OCI-LY7 (cell line): Measurements from ENCODE around the gene DNAH7. TPM values are rescaled to one million over a fixed set of nuclear protein-coding genes. Genes with fewer than 3 reads are reported as not detected.
"Not testable (repeated sequence)": the region's sequence is repeated elsewhere in the genome, so short reads cannot be mapped to it uniquely, and the experiment has no call there.

Experiments
- BruUV-seq: library from RNA; stranded (reverse); fragments of 400-500 nt; replicated peaks from 2 replicates; lab custom pipeline; 2021; lab: Mats Ljungman, UMichigan
- CTCF ChIA-PET: fragments of 300-600 bp; sonication (Branson Sonifier 250); formaldehyde crosslinking; loops from one replicate; lab custom pipeline; 2022; ENCODE audit warnings: antibody characterized with exemption; ENCODE audit not compliant: unreplicated experiment; lab: Charles Lee
- POLR2A ChIA-PET: fragments of 300-600 bp; sonication (Branson Sonifier 250); formaldehyde crosslinking; loops from one replicate; lab custom pipeline; 2022; ENCODE audit warnings: antibody characterized with exemption; lab: Charles Lee
- DNase-seq: peaks from one replicate; pipeline ENCODE4 v3.0.0-alpha.2; 2015; ENCODE audit warnings: low spot score
- H2AFZ ChIP-seq: fragments of 200-600 bp; sonication (generic), shearing (Covaris generic); 2 replicates; pipeline ENCODE4 v1.6.1; 2014; ENCODE audit warnings: mild to moderate bottlenecking, antibody characterized with exemption, low read length, moderate library complexity
- H3K27ac ChIP-seq: fragments of 200-600 bp; sonication (generic); 2 replicates; pipeline ENCODE4 v1.5.1; 2014; ENCODE audit warnings: mixed run types, low read depth, mild to moderate bottlenecking, moderate library complexity, low read length, inconsistent platforms; ENCODE audit not compliant: poor library complexity, severe bottlenecking
- H3K36me3 ChIP-seq: fragments of 200-600 bp; sonication (generic); 2 replicates; pipeline ENCODE4 v1.6.1; 2014; ENCODE audit warnings: mild to moderate bottlenecking, antibody characterized with exemption, low read length, moderate library complexity, mixed read lengths; ENCODE audit not compliant: insufficient read depth
- H3K4me1 ChIP-seq: fragments of 200-600 bp; sonication (generic); 2 replicates; pipeline ENCODE4 v1.5.1; 2014; ENCODE audit warnings: mild to moderate bottlenecking, low read length; ENCODE audit not compliant: insufficient read depth, poor library complexity, severe bottlenecking
- H3K4me2 ChIP-seq: fragments of 200-600 bp; sonication (generic); 2 replicates; pipeline ENCODE4 v1.6.1; 2014; ENCODE audit warnings: mild to moderate bottlenecking, low read length
- H3K4me3 ChIP-seq: fragments of 200-600 bp; sonication (generic); 2 replicates; pipeline ENCODE4 v1.5.1; 2014; ENCODE audit warnings: mild to moderate bottlenecking, low read depth, low read length; ENCODE audit not compliant: poor library complexity, severe bottlenecking
- H3K79me2 ChIP-seq: fragments of 200-600 bp; sonication (generic); 2 replicates; pipeline ENCODE4 v1.6.1; 2016; ENCODE audit warnings: low read depth, mild to moderate bottlenecking, low read length, moderate library complexity, mixed read lengths; ENCODE audit not compliant: insufficient read depth
- H3K9me2 ChIP-seq: fragments of 200-600 bp; sonication (generic); 2 replicates; pipeline ENCODE4 v1.6.1; 2016; ENCODE audit warnings: mild to moderate bottlenecking, low read length, mixed read lengths; ENCODE audit not compliant: insufficient read depth
- H3K9me3 ChIP-seq: fragments of 200-600 bp; sonication (generic); 2 replicates; pipeline ENCODE4 v1.6.1; 2014; ENCODE audit warnings: mild to moderate bottlenecking, mixed run types, low read length, mixed read lengths
- H4K20me1 ChIP-seq: fragments of 200-600 bp; sonication (generic); 2 replicates; pipeline ENCODE4 v1.6.1; 2014; ENCODE audit warnings: mild to moderate bottlenecking, antibody characterized with exemption, low read length, moderate library complexity, mixed read lengths; ENCODE audit not compliant: insufficient read depth
- CTCF ChIP-seq: fragments of 200-600 bp; sonication (generic); conservative IDR thresholded peaks from 2 replicates; pipeline ENCODE4 v1.5.1; 2014; ENCODE audit warnings: mild to moderate bottlenecking, antibody characterized with exemption, low read length, moderate library complexity, mixed read lengths
- EZH2phosphoT487 ChIP-seq: fragments of 200-600 bp; sonication (generic); IDR thresholded peaks from 2 replicates; pipeline ENCODE4 v1.6.1; 2018; ENCODE audit warnings: low read depth, borderline replicate concordance, mild to moderate bottlenecking, mixed run types, antibody characterized with exemption, low read length, moderate library complexity, mixed read lengths
- intact Hi-C: fragments of 100-400 bp; cut with micrococcal nuclease; formaldehyde crosslinking; loops from one replicate; pipeline ENCODE4 v1.10.0; 2022; ENCODE audit not compliant: unreplicated experiment
- total RNA-seq, 2 experiments: library from RNA; depleted of rRNA in 1 of 2; stranded (reverse); fragments of >200 nt in 1 of 2; shearing (Covaris generic) in 1 of 2; gene quantifications; 2 replicates each; pipeline ENCODE4 v1.2.3, GENCODE V29; 2014 to 2022

DNAH7 gene
- total RNA-seq, 2 experiments from 2014 or later, result not detected

- Histone ChIP-seq H3K9me3 (no peaks in the 10 kb centered on the region), H3K79me2 (no peaks in the 10 kb centered on the region), H3K4me3 (no peak overlapping the region), H3K36me3 (no peaks in the 10 kb centered on the region), H3K27ac (no peak overlapping the region), H3K4me1 (peaks cover 4% of the 10 kb centered on the region), H3K4me2 (no peak overlapping the region), H3K9me2 (no peaks in the 10 kb centered on the region), H2AFZ (no peak overlapping the region), H4K20me1 (no peaks in the 10 kb centered on the region)
- POLR2A ChIA-PET, result interaction anchor here (0.6 to 1.3 kb wide), 2 partner anchors 11 to 196 kb away, joined by 3 to 5 read pairs; no protein-coding TSS in a partner anchor
- CTCF ChIA-PET, result no interaction called here
- no peak for TF ChIP-seq CTCF
- no peak for TF ChIP-seq EZH2phosphoT487
- intact Hi-C loops, result no loop called here
- no TSS peak for BruUV-seq
- DNase-seq, result no peak
Observed at GRCh38 chr2:196096264-196096663, 27.6 kb upstream of the DNAH7 start.

GRCh38 chr2:196089448-196089847 is 20.8 kb upstream of the DNAH7 start:
- H3K79me2 ChIP-seq, H4K20me1 ChIP-seq, H3K4me2 ChIP-seq, H3K4me3 ChIP-seq, H3K4me1 ChIP-seq, H2AFZ ChIP-seq, H3K36me3 ChIP-seq, DNase-seq, POLR2A ChIA-PET, H3K27ac ChIP-seq, H3K9me3 ChIP-seq, CTCF ChIA-PET, intact Hi-C loops, H3K9me2 ChIP-seq, BruUV-seq: not testable (repeated sequence)

- POLR2A ChIA-PET, result interaction anchor here (0.6 to 1.0 kb wide), 2 partner anchors 10 to 323 kb away, joined by 3 to 5 read pairs; no protein-coding TSS in a partner anchor
- no peaks in the 10 kb centered on the region for H3K36me3 ChIP-seq
- H2AFZ ChIP-seq, result 0 out of 2 replicates have a peak overlapping the region, but pooled peaks have one; percentile 9
- H4K20me1 ChIP-seq, result no peaks in the 10 kb centered on the region
- no peaks in the 10 kb centered on the region for H3K79me2 ChIP-seq
- TF ChIP-seq EZH2phosphoT487 (no peak), CTCF (no peak)
- intact Hi-C loops, result no loop called here
- no peak overlapping the region for H3K4me3 ChIP-seq
- no peaks in the 10 kb centered on the region for H3K9me3 ChIP-seq
- H3K4me2 ChIP-seq, result no peak overlapping the region
- H3K9me2 ChIP-seq, result no peaks in the 10 kb centered on the region
- CTCF ChIA-PET, result no interaction called here
- no peaks in the 10 kb centered on the region for H3K4me1 ChIP-seq
- no peak overlapping the region for H3K27ac ChIP-seq
- no TSS peak for BruUV-seq
- DNase-seq, result no peak
Observed at GRCh38 chr2:196088203-196088602, 19.6 kb upstream of the DNAH7 start.
